GM19025 (cell line): Measurements from ENCODE around the gene ZNF865.

Source experiments
- ATAC-seq: cut with Tn5 transposase; IDR thresholded peaks from one replicate; pipeline ENCODE4 v1.9.1; 2021; ENCODE audit warnings: mild to moderate bottlenecking, low read depth, moderate library complexity; ENCODE audit not compliant: unreplicated experiment

ZNF865 gene

GRCh38 chr19:55654868-55655647 is 49.6 kb downstream of the ZNF865 start, which contains the start of gene U2AF2:
U2AF2 (plus strand) TSS chr19:55655035; CDS start chr19:55655105, 70 bp downstream.
- peak; percentile 35 for ATAC-seq

DNA sequence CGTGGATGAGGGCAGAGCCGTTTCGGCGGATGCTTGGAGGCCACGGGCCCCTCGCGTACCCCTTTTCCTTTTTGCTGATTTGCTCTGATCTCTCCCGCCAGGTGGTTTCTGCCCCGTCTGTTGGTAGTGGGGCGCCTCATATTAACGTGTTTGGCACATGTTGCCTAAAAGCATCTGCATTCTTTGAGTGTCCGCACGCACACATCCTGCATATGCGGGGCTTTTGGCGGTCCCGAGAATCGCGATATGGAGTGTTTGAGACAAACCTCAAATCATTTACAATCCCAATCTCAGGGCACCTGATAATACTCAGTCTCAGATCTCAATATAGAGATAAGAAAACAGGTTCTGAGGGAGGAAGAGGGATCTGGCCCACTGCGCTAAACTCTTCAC is 50.2 kb downstream of the ZNF865 start:
- ATAC-seq: no peak

DNA sequence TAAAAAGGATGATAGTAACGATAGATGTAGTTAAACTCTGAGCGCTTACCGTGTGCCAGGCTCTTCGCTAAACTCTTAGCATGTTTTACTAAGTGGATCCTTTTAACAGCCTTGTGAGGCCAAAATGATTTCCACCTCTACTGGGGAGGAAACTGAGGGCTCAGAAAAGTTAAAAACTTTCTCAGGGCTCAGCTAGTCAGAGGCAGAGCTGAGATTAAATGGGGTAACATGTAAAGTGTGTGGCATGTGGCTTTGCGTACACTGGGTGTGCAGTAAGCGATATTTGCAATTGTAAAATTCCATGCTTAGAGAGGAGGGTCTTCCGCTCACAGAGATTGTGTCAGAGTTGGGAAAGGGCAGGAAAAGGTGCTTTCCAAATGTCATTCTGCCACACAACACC is 51.1 kb downstream of the ZNF865 start:
- no peak for ATAC-seq

GRCh38 chr19:55656988-55657747 is 51.7 kb downstream of the ZNF865 start:
- ATAC-seq: no peak

GRCh38 chr19:55658846-55659459 is 53.5 kb downstream of the ZNF865 start:
- ATAC-seq: no peak

DNA sequence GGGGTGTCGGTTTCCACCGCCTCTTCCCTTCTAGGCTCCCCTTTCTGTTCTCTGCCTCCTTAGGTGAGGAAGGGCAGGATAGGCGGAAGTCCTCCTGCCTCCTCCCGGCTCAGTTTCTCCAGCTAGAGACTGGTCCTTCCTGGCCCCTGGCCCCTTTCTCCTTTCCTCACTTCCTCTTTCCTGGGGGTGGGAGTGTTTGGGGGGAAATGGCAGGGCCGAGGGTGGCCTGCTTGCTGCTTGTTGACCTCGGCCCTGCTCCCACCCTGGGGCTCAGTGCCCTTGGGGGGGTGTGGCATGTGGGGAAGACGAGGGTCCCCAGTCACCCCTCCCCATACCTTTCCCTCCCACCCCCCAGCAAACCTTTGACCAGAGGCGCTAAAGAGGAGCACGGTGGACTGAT is 54.4 kb downstream of the ZNF865 start:
- no peak for ATAC-seq

DNA sequence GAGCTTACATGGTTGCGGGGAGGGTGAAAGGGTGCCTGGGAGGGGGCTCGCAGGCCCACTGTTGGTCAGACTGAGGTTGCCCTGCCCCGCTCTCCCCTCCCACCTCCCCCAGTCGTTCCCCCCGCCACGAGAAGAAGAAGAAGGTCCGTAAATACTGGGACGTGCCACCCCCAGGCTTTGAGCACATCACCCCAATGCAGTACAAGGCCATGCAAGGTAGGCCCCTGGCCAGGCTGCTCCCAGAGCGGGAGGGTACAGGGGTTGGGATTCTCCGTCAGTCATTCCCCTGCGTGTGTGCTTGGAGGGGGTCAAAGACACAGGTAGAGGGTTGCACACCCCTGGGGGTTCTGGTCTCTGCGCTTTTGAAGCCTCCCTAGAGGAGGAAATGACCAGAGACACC is 55.0 kb downstream of the ZNF865 start:
- no peak for ATAC-seq

GRCh38 chr19:55660991-55661390 is 55.5 kb downstream of the ZNF865 start:
- ATAC-seq: no peak

DNA sequence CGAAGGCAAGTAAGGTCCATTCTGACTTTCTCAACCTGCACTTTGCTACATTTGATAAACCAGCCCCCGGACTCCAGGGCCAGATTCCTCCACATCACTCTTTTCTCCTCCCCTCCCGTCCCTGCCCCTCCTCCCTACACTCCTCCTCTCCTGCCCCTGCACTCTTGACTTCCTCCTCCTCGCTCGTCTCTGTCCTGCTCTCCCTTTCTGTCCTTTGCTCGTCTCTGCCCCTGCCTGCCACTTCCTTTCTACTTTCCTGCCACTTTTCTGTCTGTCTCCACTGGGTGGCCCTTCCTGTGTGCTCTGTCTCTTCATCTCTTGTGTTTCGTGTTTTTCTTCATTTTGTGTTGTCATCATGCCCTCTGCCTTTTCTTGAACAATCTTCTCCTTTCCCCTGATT is 56.4 kb downstream of the ZNF865 start:
- no peak for ATAC-seq

- ATAC-seq: no peak
Measured at GRCh38 chr19:55663846-55664536, 58.5 kb downstream of the ZNF865 start.

DNA sequence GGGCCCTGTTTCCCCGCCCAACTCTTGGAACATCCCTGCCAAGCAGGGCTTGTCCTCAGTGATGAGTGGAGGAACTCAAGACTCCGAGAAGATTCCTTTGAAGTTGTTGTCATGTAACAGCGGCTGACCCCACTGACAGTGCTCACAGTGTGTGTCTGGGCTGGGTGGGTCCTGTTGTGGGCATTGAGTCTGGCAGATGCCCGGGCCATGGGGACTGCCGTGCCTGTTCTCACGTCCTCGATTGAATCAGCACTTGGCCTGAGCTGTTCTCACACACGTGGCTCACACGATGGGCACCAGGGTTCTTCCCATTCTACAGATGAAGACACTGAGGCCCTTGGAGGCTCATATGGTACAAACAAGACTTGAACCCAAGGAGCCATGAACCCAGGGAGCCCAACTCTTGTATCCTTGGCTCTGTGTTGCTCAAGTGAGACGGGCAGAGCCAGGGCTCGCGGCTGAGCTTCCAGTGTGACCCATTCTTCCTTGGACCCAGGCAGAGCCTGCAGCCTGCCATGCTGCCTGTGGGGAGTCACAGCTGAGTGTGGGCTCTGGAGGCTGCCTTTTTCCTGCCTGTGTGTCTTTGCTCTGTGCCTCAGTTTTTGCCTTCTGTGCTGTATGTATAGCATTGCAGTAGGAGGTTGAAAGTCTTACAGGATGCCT is 61.0 kb downstream of the ZNF865 start:
- no peak for ATAC-seq
